ENCODE data around the gene C15orf62. TPM values are rescaled to one million over a fixed set of nuclear protein-coding genes. Genes with fewer than 3 reads are reported as not detected.

The C15orf62 gene
- total RNA-seq, 3 donors from 2014 or later, result 0.48 to 4.7 (median 2.0) TPM

GRCh38 chr15:40743485-40743901 lies 26.3 kb upstream of the C15orf62 start:
- no peak for TF ChIP-seq POLR2A (IDR thresholded peaks at IDR 0.05)
- no peak for TF ChIP-seq CTCF (IDR thresholded peaks at IDR 0.05)
- TF ChIP-seq POLR2AphosphoS5 (IDR thresholded peaks at IDR 0.05), result no peak
- Histone ChIP-seq H3K27me3 (no peaks in the 10 kb centered on the region), H3K27ac (no peak overlapping the region), H3K4me3 (no peak overlapping the region), H3K9me3 (no peaks in the 10 kb centered on the region), H3K4me1 (no peaks in the 10 kb centered on the region), H3K36me3 (peaks cover 7% of the 10 kb centered on the region)
- no peak for DNase-seq (ENCODE audit: low spot score in 2 of 2)
- intact Hi-C loops (cut with DNase I; ENCODE audit: low total_unique reads), result no loop called here

GRCh38 chr15:40743921-40744814 lies 25.6 kb upstream of the C15orf62 start:
- DNase-seq (ENCODE audit: low spot score in 2 of 2), result no peak
- Histone ChIP-seq H3K27me3 (no peaks in the 10 kb centered on the region), H3K36me3 (peaks cover 7% of the 10 kb centered on the region)

GRCh38 chr15:40744815-40745152 lies 25.0 kb upstream of the C15orf62 start:
- peaks cover 4% of the 10 kb centered on the region for H3K36me3 ChIP-seq
- no peak overlapping the region for H3K4me3 ChIP-seq
- no peaks in the 10 kb centered on the region for H3K4me1 ChIP-seq
- no peak for TF ChIP-seq POLR2AphosphoS5 (IDR thresholded peaks at IDR 0.05)
- no peak for TF ChIP-seq CTCF (IDR thresholded peaks at IDR 0.05)
- TF ChIP-seq POLR2A (IDR thresholded peaks at IDR 0.05), result no peak
- intact Hi-C loops (cut with DNase I; ENCODE audit: low total_unique reads), result no loop called here
- no peaks in the 10 kb centered on the region for H3K9me3 ChIP-seq
- H3K27ac ChIP-seq, result no peak overlapping the region
- no peak for DNase-seq (ENCODE audit: low spot score in 2 of 2)
- H3K27me3 ChIP-seq, result no peaks in the 10 kb centered on the region

More at GRCh38 chr15:40743921-40744814, 25.6 kb upstream of the C15orf62 start:
- intact Hi-C loops (cut with DNase I; ENCODE audit: low total_unique reads), result no loop called here
- no peak overlapping the region for H3K27ac ChIP-seq
- H3K4me3 ChIP-seq, result no peak overlapping the region
- no peaks in the 10 kb centered on the region for H3K4me1 ChIP-seq
- no peaks in the 10 kb centered on the region for H3K9me3 ChIP-seq
- TF ChIP-seq POLR2A (IDR thresholded peaks at IDR 0.05) (no peak), CTCF (IDR thresholded peaks at IDR 0.05) (no peak), POLR2AphosphoS5 (IDR thresholded peaks at IDR 0.05) (no peak)

- intact Hi-C loops (cut with DNase I; ENCODE audit: low total_unique reads), result no loop called here
- Histone ChIP-seq H3K4me3 (no peak overlapping the region), H3K27me3 (no peaks in the 10 kb centered on the region), H3K27ac (no peak overlapping the region), H3K36me3 (no peaks in the 10 kb centered on the region), H3K4me1 (no peaks in the 10 kb centered on the region), H3K9me3 (no peaks in the 10 kb centered on the region)
- no peak for DNase-seq (ENCODE audit: low spot score in 2 of 2)
- TF ChIP-seq CTCF (IDR thresholded peaks at IDR 0.05) (no peak), POLR2A (IDR thresholded peaks at IDR 0.05) (no peak), POLR2AphosphoS5 (IDR thresholded peaks at IDR 0.05) (no peak)
Observed at GRCh38 chr15:40746916-40747418, 22.8 kb upstream of the C15orf62 start.

Measured in breast epithelium (tissue), 4 donors.